CD14-positive monocyte (primary cell): ENCODE results near the gene TMEM94. TPM values are rescaled to one million over a fixed set of nuclear protein-coding genes. Genes with fewer than 3 reads are reported as not detected.

Experiments
- DNase-seq, 3 donors: peaks; one replicate each; pipeline ENCODE4 v3.0.0-alpha.2; 2011 to 2022
- H2AFZ ChIP-seq: 2 replicates; pipeline ENCODE4 v1.6.0; 2012; ENCODE audit warnings: mild to moderate bottlenecking, low read depth, low read length, inconsistent platforms; ENCODE audit not compliant: insufficient read depth, poor library complexity, severe bottlenecking
- H3K27ac ChIP-seq, 2 donors: 1 replicate in 1 of 2; 2 replicates in 1 of 2; pipeline ENCODE4 v1.5.1; 2012 to 2013; ENCODE audit warnings: low read length in 2 of 2, control low read depth in 1 of 2, inconsistent platforms in 1 of 2, low read depth in 1 of 2, mild to moderate bottlenecking in 1 of 2
- H3K27me3 ChIP-seq, 2 donors: one replicate each; pipeline versions ENCODE4 v1.6.0 to v1.6.1; 2011 to 2013; ENCODE audit warnings: low read length in 2 of 2; ENCODE audit not compliant: control insufficient read depth in 2 of 2, insufficient read depth in 2 of 2
- H3K36me3 ChIP-seq, 2 donors: replicated peaks in 1 of 2; 1 replicate in 1 of 2; 2 replicates in 1 of 2; pipeline versions ENCODE4 v1.5.1 to v1.6.1; 2012 to 2013; ENCODE audit warnings: low read length in 2 of 2, control low read depth in 1 of 2, inconsistent platforms in 1 of 2, mild to moderate bottlenecking in 1 of 2; ENCODE audit not compliant: insufficient read depth in 2 of 2, control insufficient read depth in 1 of 2
- H3K4me1 ChIP-seq, 2 donors: 1 replicate in 1 of 2; 2 replicates in 1 of 2; pipeline versions ENCODE4 v1.5.1 to v1.6.1; 2012 to 2013; ENCODE audit warnings: low read length in 2 of 2, control low read depth in 1 of 2, inconsistent platforms in 1 of 2, mild to moderate bottlenecking in 1 of 2, moderate library complexity in 1 of 2; ENCODE audit not compliant: insufficient read depth in 2 of 2, control insufficient read depth in 1 of 2
- H3K4me2 ChIP-seq: replicated peaks from 2 replicates; pipeline ENCODE3; 2012; ENCODE audit warnings: low read length, moderate library complexity, mild to moderate bottlenecking; ENCODE audit not compliant: poor library complexity, severe bottlenecking; ENCODE audit errors: extremely low read depth
- H3K4me3 ChIP-seq, 3 experiments: fragments of 200-600 bp in 1 of 3; sonication (generic) in 1 of 3; replicated peaks in 1 of 3; 1 replicate in 2 of 3; 2 replicates in 1 of 3; pipeline ENCODE4 v1.5.1; 2011 to 2013; ENCODE audit warnings: low read length in 3 of 3, mild to moderate bottlenecking in 3 of 3, control low read depth in 2 of 3, low read depth in 2 of 3, inconsistent platforms in 1 of 3, moderate library complexity in 1 of 3
- H3K79me2 ChIP-seq: 2 replicates; pipeline ENCODE4 v1.6.0; 2012; ENCODE audit warnings: mild to moderate bottlenecking, control low read depth, inconsistent platforms, low read length, moderate library complexity; ENCODE audit not compliant: insufficient read depth
- H3K9ac ChIP-seq: 2 replicates; pipeline ENCODE4 v1.6.0; 2017; ENCODE audit warnings: low read length, mild to moderate bottlenecking; ENCODE audit not compliant: insufficient read depth, poor library complexity, severe bottlenecking
- H3K9me3 ChIP-seq, 2 donors: replicated peaks in 1 of 2; 1 replicate in 1 of 2; 2 replicates in 1 of 2; pipeline versions ENCODE4 v1.5.1 to v1.6.1; 2012 to 2013; ENCODE audit warnings: low read length in 2 of 2, control low read depth in 1 of 2; ENCODE audit not compliant: control insufficient read depth in 1 of 2, insufficient read depth in 1 of 2
- H4K20me1 ChIP-seq: 2 replicates; pipeline ENCODE4 v1.6.0; 2012; ENCODE audit warnings: mild to moderate bottlenecking, low read length, control low read depth, moderate library complexity; ENCODE audit not compliant: insufficient read depth
- H3K27ac Mint-ChIP-seq, 7 donors: one replicate each; pipeline ENCODE4 v1.8.0; 2020; ENCODE audit warnings: mild to moderate bottlenecking in 7 of 7, mixed read lengths in 7 of 7, moderate library complexity in 6 of 7, inconsistent platforms in 2 of 7
- H3K27me3 Mint-ChIP-seq, 3 donors: one replicate each; pipeline ENCODE4 v1.8.0; 2021 to 2022; ENCODE audit warnings: low read depth in 3 of 3, mild to moderate bottlenecking in 3 of 3, mixed read lengths in 3 of 3, moderate library complexity in 3 of 3, inconsistent platforms in 1 of 3
- H3K36me3 Mint-ChIP-seq, 2 donors: one replicate each; pipeline ENCODE4 v1.8.0; 2020; ENCODE audit warnings: mixed read lengths in 2 of 2, inconsistent platforms in 1 of 2, mild to moderate bottlenecking in 1 of 2
- H3K4me1 Mint-ChIP-seq: one replicate; pipeline ENCODE4 v1.8.0; 2020; ENCODE audit warnings: mild to moderate bottlenecking, mixed read lengths
- H3K4me3 Mint-ChIP-seq, 2 donors: one replicate each; pipeline ENCODE4 v1.8.0; 2020; ENCODE audit warnings: mild to moderate bottlenecking in 2 of 2, mixed read lengths in 2 of 2, moderate library complexity in 1 of 2
- H3K9me3 Mint-ChIP-seq, 7 donors: one replicate each; pipeline ENCODE4 v1.8.0; 2020 to 2022; ENCODE audit warnings: mixed read lengths in 7 of 7, mild to moderate bottlenecking in 6 of 7, moderate library complexity in 6 of 7, inconsistent platforms in 2 of 7
- WGBS: methylation state at CpG from one replicate; pipeline ENCODE4 v1.1.5; 2013; ENCODE audit warnings: missing lambda C conversion rate; ENCODE audit not compliant: insufficient coverage; 5-methylcytosine and 5-hydroxymethylcytosine counted together
- intact Hi-C, 2 donors: fragments of 100-400 bp; cut with micrococcal nuclease; formaldehyde crosslinking; loops; one replicate each; pipeline versions ENCODE4 v1.15.0 to v1.15.1; 2023
- polyA plus RNA-seq, 3 donors: library from polyadenylated mRNA; depleted of rRNA in 1 of 3; unstranded in 2 of 3; stranded (reverse) in 1 of 3; fragments of 300-500 nt in 2 of 3; fragments of >200 nt in 1 of 3; fragmentation: Illumina TruSeq in 2 of 3; gene quantifications; 1 replicate in 2 of 3; 2 replicates in 1 of 3; pipeline ENCODE4 v1.2.3, GENCODE V29; 2012 to 2021
- TF ChIP-seq, protein P1 (sequence below): fragments of 200-600 bp; IDR thresholded peaks from one replicate; pipeline ENCODE4 v1.8.0; 2022; ENCODE audit warnings: antibody characterized with exemption, mild to moderate bottlenecking

TMEM94 gene
- polyA plus RNA-seq, 3 donors: 7.2 to 129 (median 8.4) TPM

DNA sequence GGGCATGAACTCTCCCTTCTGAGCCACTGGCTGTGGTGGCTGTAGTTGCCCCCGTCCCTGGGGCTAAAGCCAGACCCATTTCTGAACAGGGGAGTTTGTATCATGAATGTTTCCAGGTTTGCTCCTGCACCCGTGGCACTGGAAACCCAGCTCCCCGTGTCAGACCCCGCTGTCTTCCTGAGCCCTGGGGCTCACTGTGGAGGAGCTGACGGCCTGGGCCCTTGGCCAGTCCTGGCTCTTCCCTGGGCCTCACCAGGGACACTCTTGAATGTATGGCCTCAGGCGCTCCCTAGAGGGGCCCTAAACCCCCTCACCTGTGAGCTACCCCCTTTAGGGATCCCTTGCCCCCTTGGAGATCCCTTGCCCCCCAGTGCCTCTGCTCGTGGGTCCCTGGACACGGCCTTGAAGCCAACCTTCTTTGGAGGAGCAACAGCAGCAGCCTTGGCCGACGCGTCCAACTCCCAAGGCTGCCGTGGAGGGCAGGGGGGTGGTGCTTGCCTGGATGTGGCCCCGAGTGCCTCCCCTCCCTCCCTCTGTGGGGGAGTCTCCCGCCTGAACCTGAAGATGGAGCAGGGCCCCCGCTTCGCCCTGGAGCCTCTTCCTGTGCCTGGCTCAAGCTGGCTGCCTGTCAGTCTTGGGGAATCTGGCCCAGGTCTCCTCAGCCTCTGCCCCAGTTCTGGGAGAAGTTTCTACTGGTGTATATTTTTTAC, 43.0 kb downstream of the TMEM94 start:
- Histone ChIP-seq H3K36me3 (peaks cover 43 to 62% of the 10 kb centered on the region in 2 donors), H4K20me1 (no peaks in the 10 kb centered on the region), H3K9ac (no peak overlapping the region), H3K27me3 (no peaks in the 10 kb centered on the region), H3K4me2 (no peak overlapping the region), H3K4me3 (no peak overlapping the region), H3K79me2 (no peaks in the 10 kb centered on the region), H3K4me1 (no peaks in the 10 kb centered on the region), H2AFZ (no peak overlapping the region), H3K27ac (no peak overlapping the region), H3K9me3 (no peaks in the 10 kb centered on the region)
- Mint-ChIP-seq H3K27ac (no peak overlapping the region), H3K4me1 (peaks cover 26% of the 10 kb centered on the region), H3K36me3 (peaks cover 57 to 58% of the 10 kb centered on the region in 2 donors), H3K9me3 (peaks cover 0 to 2% (median 0%) of the 10 kb centered on the region in 7 donors), H3K27me3 (peaks cover 0 to 3% (median 0%) of the 10 kb centered on the region in 3 donors), H3K4me3 (no peak overlapping the region)
- TF ChIP-seq, protein P1, sequence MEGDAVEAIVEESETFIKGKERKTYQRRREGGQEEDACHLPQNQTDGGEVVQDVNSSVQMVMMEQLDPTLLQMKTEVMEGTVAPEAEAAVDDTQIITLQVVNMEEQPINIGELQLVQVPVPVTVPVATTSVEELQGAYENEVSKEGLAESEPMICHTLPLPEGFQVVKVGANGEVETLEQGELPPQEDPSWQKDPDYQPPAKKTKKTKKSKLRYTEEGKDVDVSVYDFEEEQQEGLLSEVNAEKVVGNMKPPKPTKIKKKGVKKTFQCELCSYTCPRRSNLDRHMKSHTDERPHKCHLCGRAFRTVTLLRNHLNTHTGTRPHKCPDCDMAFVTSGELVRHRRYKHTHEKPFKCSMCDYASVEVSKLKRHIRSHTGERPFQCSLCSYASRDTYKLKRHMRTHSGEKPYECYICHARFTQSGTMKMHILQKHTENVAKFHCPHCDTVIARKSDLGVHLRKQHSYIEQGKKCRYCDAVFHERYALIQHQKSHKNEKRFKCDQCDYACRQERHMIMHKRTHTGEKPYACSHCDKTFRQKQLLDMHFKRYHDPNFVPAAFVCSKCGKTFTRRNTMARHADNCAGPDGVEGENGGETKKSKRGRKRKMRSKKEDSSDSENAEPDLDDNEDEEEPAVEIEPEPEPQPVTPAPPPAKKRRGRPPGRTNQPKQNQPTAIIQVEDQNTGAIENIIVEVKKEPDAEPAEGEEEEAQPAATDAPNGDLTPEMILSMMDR: no peak
- 72% methylated on average over 13 of the region's 16 CpGs for WGBS
- intact Hi-C loops: loop anchor here in 1 of 2 donors (10.0 kb wide), 1 partner anchor 75 kb away; no protein-coding TSS in a partner anchor
- DNase-seq: no peak

DNA sequence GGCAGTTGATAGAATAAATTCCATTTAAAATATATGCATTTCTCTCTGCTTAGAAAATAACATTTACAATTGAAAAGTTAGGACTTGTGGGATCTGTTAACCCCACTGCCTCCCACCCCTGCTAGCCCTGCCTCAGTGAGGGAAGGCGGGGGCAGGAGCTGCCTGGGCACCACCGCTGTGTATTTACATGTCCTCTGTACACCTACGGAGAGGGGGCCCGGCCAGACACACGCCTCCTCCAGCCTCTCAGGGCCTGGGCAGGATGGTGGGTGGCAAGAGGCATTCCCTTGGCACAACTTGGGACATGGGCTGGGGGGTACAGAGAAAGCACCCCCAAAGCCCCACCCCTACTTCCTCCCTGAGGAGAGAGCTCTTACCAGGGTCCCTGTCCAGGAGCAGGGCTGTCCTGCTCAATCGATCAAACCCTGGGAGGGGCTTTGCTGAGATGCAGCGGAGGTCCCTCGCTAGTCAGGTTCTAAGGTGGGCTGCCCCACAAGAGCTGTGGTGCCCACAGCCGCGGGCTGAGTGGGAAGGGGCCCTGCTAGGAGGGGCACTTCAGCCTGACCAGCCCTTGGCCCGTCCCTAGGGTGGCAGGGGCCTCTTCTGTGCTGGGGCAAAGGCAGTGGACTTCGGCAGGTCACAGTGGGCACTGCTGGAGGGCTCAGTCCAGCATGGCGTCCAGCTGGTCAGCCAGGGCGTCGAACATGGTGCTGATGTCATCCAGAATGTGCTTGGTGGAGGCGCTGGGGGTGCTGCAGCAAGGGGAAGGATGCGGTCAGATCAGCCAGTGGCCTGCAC, 44.2 kb downstream of the TMEM94 start:
- H3K4me1 Mint-ChIP-seq: peaks cover 26% of the 10 kb centered on the region
- Histone ChIP-seq H3K4me3 (no peak overlapping the region), H3K36me3 (peaks cover 32 to 50% of the 10 kb centered on the region in 2 donors), H4K20me1 (no peaks in the 10 kb centered on the region), H3K4me1 (no peaks in the 10 kb centered on the region), H2AFZ (no peak overlapping the region), H3K27me3 (no peaks in the 10 kb centered on the region), H3K4me2 (no peak overlapping the region), H3K79me2 (no peaks in the 10 kb centered on the region), H3K9me3 (no peaks in the 10 kb centered on the region), H3K9ac (no peak overlapping the region), H3K27ac (no peak overlapping the region)
- DNase-seq: no peak
- 69% methylated on average over 11 of the region's 17 CpGs for WGBS
- no peak overlapping the region for H3K4me3 Mint-ChIP-seq
- peaks cover 46 to 47% of the 10 kb centered on the region in 2 donors for H3K36me3 Mint-ChIP-seq
- peak overlapping the region in 1 of 7 donors; percentile 63 for H3K27ac Mint-ChIP-seq
- TF ChIP-seq, protein P1: no peak
- H3K27me3 Mint-ChIP-seq: peaks cover 0 to 3% (median under 1%) of the 10 kb centered on the region in 3 donors
- intact Hi-C loops: loop anchor here in 1 of 2 donors (10.0 kb wide), 1 partner anchor 76 kb away; no protein-coding TSS in a partner anchor
- H3K9me3 Mint-ChIP-seq: peaks cover 0 to 2% (median 0%) of the 10 kb centered on the region in 7 donors
